CD8-positive, alpha-beta memory T cell (primary cell): ENCODE data around the gene TENM4. TPM values are rescaled to one million over a fixed set of nuclear protein-coding genes. Genes with fewer than 3 reads are reported as not detected.
"Not testable (repeated sequence)": the region's sequence is repeated elsewhere in the genome, so short reads cannot be mapped to it uniquely, and the experiment has no call there.

Experiments used
- CTCF ChIA-PET: fragments of 350-600 bp; sonication (Branson Sonifier 250); formaldehyde crosslinking; loops from one replicate; lab custom pipeline; 2021; ENCODE audit warnings: antibody characterized with exemption; lab: Charles Lee
- POLR2A ChIA-PET: fragments of 350-600 bp; sonication (Branson Sonifier 250); formaldehyde crosslinking; loops from one replicate; lab custom pipeline; 2021; ENCODE audit warnings: antibody characterized with exemption; lab: Charles Lee
- DNase-seq, 5 donors: peaks; one replicate each; pipeline versions ENCODE4 v3.0.0 to v3.0.0-alpha.2; 2020 to 2022; ENCODE audit warnings: mixed read lengths in 1 of 5
- H3K27ac ChIP-seq: one replicate; pipeline ENCODE4 v1.7.0; 2013; ENCODE audit warnings: low read depth, mild to moderate bottlenecking, low read length, moderate library complexity
- H3K27me3 ChIP-seq: 2 replicates; pipeline ENCODE4 v1.7.0; 2013; ENCODE audit warnings: low read length, mild to moderate bottlenecking; ENCODE audit not compliant: insufficient read depth, poor library complexity, severe bottlenecking
- H3K36me3 ChIP-seq: 2 replicates; pipeline ENCODE4 v1.7.0; 2013; ENCODE audit warnings: mild to moderate bottlenecking, low read length, moderate library complexity; ENCODE audit not compliant: insufficient read depth
- H3K4me1 ChIP-seq: 2 replicates; pipeline ENCODE4 v1.7.0; 2013; ENCODE audit warnings: mild to moderate bottlenecking, low read length, moderate library complexity; ENCODE audit not compliant: insufficient read depth
- H3K4me3 ChIP-seq: 2 replicates; pipeline ENCODE4 v1.7.0; 2013; ENCODE audit warnings: mild to moderate bottlenecking, low read length
- H3K9me3 ChIP-seq: 2 replicates; pipeline ENCODE4 v1.7.0; 2013; ENCODE audit warnings: mild to moderate bottlenecking, low read length
- H3K27ac Mint-ChIP-seq, 8 donors: one replicate each; pipeline ENCODE4 v1.8.0; 2020 to 2021; ENCODE audit warnings: mixed read lengths in 8 of 8, mild to moderate bottlenecking in 6 of 8, inconsistent platforms in 3 of 8, moderate library complexity in 3 of 8
- H3K27me3 Mint-ChIP-seq, 2 donors: one replicate each; pipeline ENCODE4 v1.8.0; 2020 to 2021; ENCODE audit warnings: mixed read lengths in 2 of 2, mild to moderate bottlenecking in 1 of 2, moderate library complexity in 1 of 2
- H3K36me3 Mint-ChIP-seq, 3 donors: one replicate each; pipeline ENCODE4 v1.8.0; 2020 to 2021; ENCODE audit warnings: mixed read lengths in 3 of 3, inconsistent platforms in 1 of 3, mild to moderate bottlenecking in 1 of 3
- H3K4me1 Mint-ChIP-seq, 3 donors: one replicate each; pipeline ENCODE4 v1.8.0; 2020 to 2021; ENCODE audit warnings: mixed read lengths in 3 of 3, inconsistent platforms in 1 of 3, mild to moderate bottlenecking in 1 of 3
- H3K4me3 Mint-ChIP-seq, 7 donors: one replicate each; pipeline ENCODE4 v1.8.0; 2020 to 2021; ENCODE audit warnings: mixed read lengths in 7 of 7, mild to moderate bottlenecking in 6 of 7, moderate library complexity in 4 of 7, inconsistent platforms in 2 of 7
- H3K9me3 Mint-ChIP-seq, 5 donors: one replicate each; pipeline ENCODE4 v1.8.0; 2020 to 2022; ENCODE audit warnings: mixed read lengths in 5 of 5, mild to moderate bottlenecking in 3 of 5, moderate library complexity in 2 of 5, inconsistent platforms in 1 of 5
- polyA plus RNA-seq: library from polyadenylated mRNA; unstranded; fragments of 300-500 nt; fragmentation: Illumina TruSeq; gene quantifications from one replicate; pipeline ENCODE4 v1.2.3, GENCODE V29; 2021
- total RNA-seq, 2 experiments: library from RNA; stranded (reverse); gene quantifications; one replicate each; pipeline ENCODE4 v1.2.3, GENCODE V29; 2021

Gene TENM4
- total and polyA plus RNA-seq, 3 experiments from 2014 or later: not detected

- POLR2A ChIA-PET: no interaction called here
- Mint-ChIP-seq H3K4me1 (no peaks in the 10 kb centered on the region), H3K27me3 (peaks cover 6 to 34% of the 10 kb centered on the region in 2 donors), H3K36me3 (no peaks in the 10 kb centered on the region), H3K4me3 (no peak overlapping the region), H3K27ac (peak overlapping the region in 1 of 8 donors; percentile 25), H3K9me3 (no peaks in the 10 kb centered on the region)
- Histone ChIP-seq H3K9me3 (no peaks in the 10 kb centered on the region), H3K27me3 (no peaks in the 10 kb centered on the region), H3K36me3 (no peaks in the 10 kb centered on the region), H3K27ac (no peak overlapping the region), H3K4me1 (no peaks in the 10 kb centered on the region), H3K4me3 (no peak overlapping the region)
- CTCF ChIA-PET: no interaction called here
- no peak for DNase-seq
These were observed 827.4 kb downstream of the TENM4 start for GRCh38 chr11:78613378-78613813.

- Histone ChIP-seq H3K36me3 (no peaks in the 10 kb centered on the region), H3K27ac (no peak overlapping the region), H3K27me3 (no peaks in the 10 kb centered on the region), H3K4me3 (no peak overlapping the region), H3K4me1 (no peaks in the 10 kb centered on the region), H3K9me3 (no peaks in the 10 kb centered on the region)
- Mint-ChIP-seq H3K27ac (no peak overlapping the region), H3K36me3 (no peaks in the 10 kb centered on the region), H3K4me1 (no peaks in the 10 kb centered on the region), H3K9me3 (no peaks in the 10 kb centered on the region), H3K27me3 (peaks cover 6 to 32% of the 10 kb centered on the region in 2 donors), H3K4me3 (no peak overlapping the region)
- ChIA-PET POLR2A (no interaction called here), CTCF (no interaction called here)
- DNase-seq: no peak
These were observed 828.0 kb downstream of the TENM4 start for GRCh38 chr11:78612721-78613377.

GRCh38 chr11:78609321-78609720, 831.5 kb downstream of the TENM4 start:
- H3K9me3 Mint-ChIP-seq, H3K36me3 ChIP-seq, H3K4me3 ChIP-seq, DNase-seq, H3K27ac ChIP-seq, H3K4me1 Mint-ChIP-seq, H3K9me3 ChIP-seq, H3K4me3 Mint-ChIP-seq, H3K4me1 ChIP-seq, CTCF ChIA-PET, H3K27me3 ChIP-seq, POLR2A ChIA-PET, H3K27ac Mint-ChIP-seq, H3K36me3 Mint-ChIP-seq: not testable (repeated sequence)
- peaks cover 4 to 32% of the 10 kb centered on the region in 2 donors for H3K27me3 Mint-ChIP-seq

GRCh38 chr11:78607696-78608095, 833.1 kb downstream of the TENM4 start:
- ChIA-PET POLR2A (no interaction called here), CTCF (no interaction called here)
- DNase-seq: no peak
- H3K36me3 Mint-ChIP-seq: no peaks in the 10 kb centered on the region
- Histone ChIP-seq H3K9me3 (no peaks in the 10 kb centered on the region), H3K27me3 (peaks cover 3% of the 10 kb centered on the region), H3K27ac (no peak overlapping the region), H3K4me1 (no peaks in the 10 kb centered on the region), H3K4me3 (no peak overlapping the region), H3K36me3 (no peaks in the 10 kb centered on the region)
- H3K27ac Mint-ChIP-seq: no peak overlapping the region
- no peaks in the 10 kb centered on the region for H3K4me1 Mint-ChIP-seq
- H3K9me3 Mint-ChIP-seq: no peaks in the 10 kb centered on the region
- H3K27me3 Mint-ChIP-seq: peaks cover 4 to 23% of the 10 kb centered on the region in 2 donors
- no peak overlapping the region for H3K4me3 Mint-ChIP-seq

- no peaks in the 10 kb centered on the region for H3K4me1 Mint-ChIP-seq
- ChIA-PET POLR2A (no interaction called here), CTCF (no interaction called here)
- H3K27me3 ChIP-seq: peaks cover 3% of the 10 kb centered on the region
- H3K36me3 ChIP-seq: no peaks in the 10 kb centered on the region
- no peaks in the 10 kb centered on the region for H3K9me3 ChIP-seq
- no peaks in the 10 kb centered on the region for H3K4me1 ChIP-seq
- no peak overlapping the region for H3K4me3 Mint-ChIP-seq
- no peak overlapping the region for H3K27ac ChIP-seq
- no peak overlapping the region for H3K27ac Mint-ChIP-seq
- no peaks in the 10 kb centered on the region for H3K9me3 Mint-ChIP-seq
- no peak for DNase-seq
- H3K4me3 ChIP-seq: no peak overlapping the region
- H3K27me3 Mint-ChIP-seq: peaks cover 6 to 30% of the 10 kb centered on the region in 2 donors
- H3K36me3 Mint-ChIP-seq: no peaks in the 10 kb centered on the region
These were observed 834.2 kb downstream of the TENM4 start for GRCh38 chr11:78606667-78607066.

GRCh38 chr11:78605296-78605695, 835.5 kb downstream of the TENM4 start:
- Histone ChIP-seq H3K27ac (no peak overlapping the region), H3K4me1 (no peaks in the 10 kb centered on the region), H3K36me3 (no peaks in the 10 kb centered on the region), H3K27me3 (peaks cover 3% of the 10 kb centered on the region), H3K4me3 (no peak overlapping the region), H3K9me3 (no peaks in the 10 kb centered on the region)
- no peak for DNase-seq
- no peaks in the 10 kb centered on the region for H3K36me3 Mint-ChIP-seq
- no peak overlapping the region for H3K4me3 Mint-ChIP-seq
- ChIA-PET POLR2A (no interaction called here), CTCF (no interaction called here)
- no peaks in the 10 kb centered on the region for H3K9me3 Mint-ChIP-seq
- no peaks in the 10 kb centered on the region for H3K4me1 Mint-ChIP-seq
- H3K27ac Mint-ChIP-seq: no peak overlapping the region
- peaks cover 9 to 44% of the 10 kb centered on the region in 2 donors for H3K27me3 Mint-ChIP-seq

GRCh38 chr11:78603792-78604191, 837.0 kb downstream of the TENM4 start:
- H3K9me3 Mint-ChIP-seq: no peaks in the 10 kb centered on the region
- H3K4me1 Mint-ChIP-seq: no peaks in the 10 kb centered on the region
- no peak for DNase-seq
- Histone ChIP-seq H3K27ac (no peak overlapping the region), H3K9me3 (no peaks in the 10 kb centered on the region), H3K36me3 (no peaks in the 10 kb centered on the region), H3K4me1 (no peaks in the 10 kb centered on the region), H3K4me3 (no peak overlapping the region), H3K27me3 (peaks cover 3% of the 10 kb centered on the region)
- H3K36me3 Mint-ChIP-seq: no peaks in the 10 kb centered on the region
- ChIA-PET CTCF (no interaction called here), POLR2A (no interaction called here)
- H3K4me3 Mint-ChIP-seq: no peak overlapping the region
- peak overlapping the region in 1 of 8 donors; percentile 9 for H3K27ac Mint-ChIP-seq
- H3K27me3 Mint-ChIP-seq: peaks cover 22 to 52% of the 10 kb centered on the region in 2 donors
